HL-60 (cell line): Measurements from ENCODE around the gene FAM219B.

Experiments used
- DNase-seq, 2 experiments: peaks; one replicate each; pipeline ENCODE4 v3.0.0-alpha.2; 2010 to 2020; ENCODE audit warnings: low read depth in 1 of 2, low spot score in 1 of 2
- H3K27ac ChIP-seq: fragments of 250-450 bp; sonication (Bioruptor Pico); replicated peaks from 2 replicates; pipeline ENCODE4 v1.5.1; 2020; ENCODE audit warnings: mild to moderate bottlenecking, moderate library complexity
- H3K27me3 ChIP-seq: fragments of 250-450 bp; sonication (Bioruptor Pico); 2 replicates; pipeline ENCODE4 v1.5.1; 2021; ENCODE audit warnings: mild to moderate bottlenecking, moderate library complexity; ENCODE audit not compliant: insufficient read depth, poor library complexity, severe bottlenecking
- H3K4me3 ChIP-seq: replicated peaks from 2 replicates; pipeline ENCODE4 v1.5.1; 2011; ENCODE audit warnings: mild to moderate bottlenecking, control low read depth, low read length; ENCODE audit not compliant: insufficient read depth
- GABPA ChIP-seq: IDR thresholded peaks from 2 replicates; pipeline ENCODE4 v1.6.1; 2012; ENCODE audit warnings: low read depth
- POLR2AphosphoS5 ChIP-seq: IDR thresholded peaks from 2 replicates; pipeline ENCODE4 v1.6.1; 2012; ENCODE audit warnings: low read depth
- SPI1 ChIP-seq: IDR thresholded peaks from 2 replicates; pipeline ENCODE4 v1.6.1; 2012; ENCODE audit warnings: low read depth, mild to moderate bottlenecking, borderline replicate concordance
- TF ChIP-seq, protein P1 (sequence below): IDR thresholded peaks from one replicate; pipeline ENCODE4 v1.5.1; 2011; ENCODE audit warnings: low read length, control low read depth, inconsistent platforms; ENCODE audit not compliant: insufficient read depth
- TF ChIP-seq, protein P2 (sequence below): IDR thresholded peaks from 2 replicates; pipeline ENCODE4 v1.6.1; 2012; ENCODE audit warnings: low read depth; ENCODE audit not compliant: insufficient replicate concordance

The FAM219B gene

DNA sequence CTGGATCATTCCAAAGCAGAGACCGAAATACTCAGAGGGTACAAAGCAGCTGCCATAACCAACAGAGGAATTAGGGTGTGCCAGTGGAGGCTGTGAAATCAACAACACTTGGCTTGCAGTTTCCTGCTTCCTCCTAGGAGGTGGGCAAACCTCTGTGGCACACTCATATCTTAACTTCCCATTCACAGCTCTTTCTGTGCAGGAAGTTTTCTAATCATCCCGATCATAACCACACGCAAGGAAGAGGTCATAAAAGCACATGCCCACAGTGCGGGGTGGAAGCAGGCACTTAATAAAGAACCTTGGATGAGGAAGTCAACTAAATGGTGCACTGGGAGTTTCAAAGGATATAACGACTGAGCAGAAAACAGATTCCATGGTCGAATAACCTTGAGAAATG, 38.6 kb downstream of the FAM219B start:
- no peak overlapping the region for H3K4me3 ChIP-seq
- peak overlapping the region; percentile 95 for H3K27ac ChIP-seq
- H3K27me3 ChIP-seq, result no peaks in the 10 kb centered on the region
- peak; percentile 77 to 91 for DNase-seq
- TF ChIP-seq, protein P1, sequence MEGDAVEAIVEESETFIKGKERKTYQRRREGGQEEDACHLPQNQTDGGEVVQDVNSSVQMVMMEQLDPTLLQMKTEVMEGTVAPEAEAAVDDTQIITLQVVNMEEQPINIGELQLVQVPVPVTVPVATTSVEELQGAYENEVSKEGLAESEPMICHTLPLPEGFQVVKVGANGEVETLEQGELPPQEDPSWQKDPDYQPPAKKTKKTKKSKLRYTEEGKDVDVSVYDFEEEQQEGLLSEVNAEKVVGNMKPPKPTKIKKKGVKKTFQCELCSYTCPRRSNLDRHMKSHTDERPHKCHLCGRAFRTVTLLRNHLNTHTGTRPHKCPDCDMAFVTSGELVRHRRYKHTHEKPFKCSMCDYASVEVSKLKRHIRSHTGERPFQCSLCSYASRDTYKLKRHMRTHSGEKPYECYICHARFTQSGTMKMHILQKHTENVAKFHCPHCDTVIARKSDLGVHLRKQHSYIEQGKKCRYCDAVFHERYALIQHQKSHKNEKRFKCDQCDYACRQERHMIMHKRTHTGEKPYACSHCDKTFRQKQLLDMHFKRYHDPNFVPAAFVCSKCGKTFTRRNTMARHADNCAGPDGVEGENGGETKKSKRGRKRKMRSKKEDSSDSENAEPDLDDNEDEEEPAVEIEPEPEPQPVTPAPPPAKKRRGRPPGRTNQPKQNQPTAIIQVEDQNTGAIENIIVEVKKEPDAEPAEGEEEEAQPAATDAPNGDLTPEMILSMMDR, result no peak
- TF ChIP-seq, protein P2, sequence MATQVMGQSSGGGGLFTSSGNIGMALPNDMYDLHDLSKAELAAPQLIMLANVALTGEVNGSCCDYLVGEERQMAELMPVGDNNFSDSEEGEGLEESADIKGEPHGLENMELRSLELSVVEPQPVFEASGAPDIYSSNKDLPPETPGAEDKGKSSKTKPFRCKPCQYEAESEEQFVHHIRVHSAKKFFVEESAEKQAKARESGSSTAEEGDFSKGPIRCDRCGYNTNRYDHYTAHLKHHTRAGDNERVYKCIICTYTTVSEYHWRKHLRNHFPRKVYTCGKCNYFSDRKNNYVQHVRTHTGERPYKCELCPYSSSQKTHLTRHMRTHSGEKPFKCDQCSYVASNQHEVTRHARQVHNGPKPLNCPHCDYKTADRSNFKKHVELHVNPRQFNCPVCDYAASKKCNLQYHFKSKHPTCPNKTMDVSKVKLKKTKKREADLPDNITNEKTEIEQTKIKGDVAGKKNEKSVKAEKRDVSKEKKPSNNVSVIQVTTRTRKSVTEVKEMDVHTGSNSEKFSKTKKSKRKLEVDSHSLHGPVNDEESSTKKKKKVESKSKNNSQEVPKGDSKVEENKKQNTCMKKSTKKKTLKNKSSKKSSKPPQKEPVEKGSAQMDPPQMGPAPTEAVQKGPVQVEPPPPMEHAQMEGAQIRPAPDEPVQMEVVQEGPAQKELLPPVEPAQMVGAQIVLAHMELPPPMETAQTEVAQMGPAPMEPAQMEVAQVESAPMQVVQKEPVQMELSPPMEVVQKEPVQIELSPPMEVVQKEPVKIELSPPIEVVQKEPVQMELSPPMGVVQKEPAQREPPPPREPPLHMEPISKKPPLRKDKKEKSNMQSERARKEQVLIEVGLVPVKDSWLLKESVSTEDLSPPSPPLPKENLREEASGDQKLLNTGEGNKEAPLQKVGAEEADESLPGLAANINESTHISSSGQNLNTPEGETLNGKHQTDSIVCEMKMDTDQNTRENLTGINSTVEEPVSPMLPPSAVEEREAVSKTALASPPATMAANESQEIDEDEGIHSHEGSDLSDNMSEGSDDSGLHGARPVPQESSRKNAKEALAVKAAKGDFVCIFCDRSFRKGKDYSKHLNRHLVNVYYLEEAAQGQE, result no peak
- peak; percentile 66; the same call in 1 of the 2 replicates for TF ChIP-seq POLR2AphosphoS5
- TF ChIP-seq SPI1, result peak; percentile 89; the same call in 1 of the 2 replicates
- peak; percentile 47; the same call in 1 of the 2 replicates for TF ChIP-seq GABPA

DNA sequence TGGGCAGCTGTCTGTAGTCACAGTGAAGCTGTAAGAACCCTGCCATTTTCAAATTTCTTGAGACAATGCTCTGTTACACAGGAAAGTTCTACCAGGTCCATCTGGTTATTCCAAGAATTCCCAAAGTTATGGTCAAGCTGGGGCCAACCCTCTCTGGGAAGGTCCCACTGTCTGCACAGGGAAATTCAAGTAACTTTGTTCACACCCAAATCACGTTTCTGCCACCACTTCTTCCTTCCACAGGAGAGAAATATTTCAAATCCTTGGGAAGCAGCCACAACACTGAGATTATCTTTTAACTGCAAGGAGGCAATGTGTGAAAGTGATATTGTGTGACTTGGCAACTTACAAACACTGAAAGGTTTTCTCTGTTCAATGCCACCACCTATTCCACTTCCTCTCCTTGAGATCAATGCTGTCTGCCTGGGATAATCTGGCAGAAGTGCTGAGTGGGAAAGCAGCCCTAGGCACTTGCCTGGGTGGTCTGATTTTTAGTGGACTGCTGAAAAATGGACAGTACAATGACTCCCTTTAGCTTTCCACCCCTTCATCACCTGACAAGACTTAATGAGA, 39.1 kb downstream of the FAM219B start:
- H3K27ac ChIP-seq, result peak overlapping the region; percentile 59

DNA sequence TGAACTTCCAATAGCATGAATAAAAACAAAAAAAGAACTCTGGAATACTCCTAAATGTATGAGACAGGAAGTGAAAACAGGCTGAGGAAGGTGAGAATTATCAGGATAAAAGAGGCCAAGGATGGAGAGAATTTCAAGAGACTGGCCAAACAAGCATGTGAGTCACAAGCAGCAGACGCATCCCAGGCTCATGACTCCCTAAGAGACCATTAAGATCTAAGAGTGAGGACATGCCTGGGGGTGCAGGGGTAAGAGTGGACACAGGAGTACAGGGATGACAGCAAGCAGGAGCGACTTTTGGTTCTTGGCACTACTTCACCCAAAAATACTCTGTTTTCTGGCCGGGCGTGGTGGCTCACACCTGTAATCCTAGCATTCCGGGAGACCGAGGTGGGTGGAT, 40.6 kb downstream of the FAM219B start:
- H3K27ac ChIP-seq, result no peak overlapping the region
- no peaks in the 10 kb centered on the region for H3K27me3 ChIP-seq
- TF ChIP-seq, protein P2, result no peak
- no peak for TF ChIP-seq GABPA
- TF ChIP-seq POLR2AphosphoS5, result no peak
- TF ChIP-seq SPI1, result no peak
- TF ChIP-seq, protein P1, result no peak
- no peak overlapping the region for H3K4me3 ChIP-seq
- DNase-seq, result no peak

More for the DNA sequence above, 39.1 kb downstream of the FAM219B start:
- Histone ChIP-seq H3K27me3 (no peaks in the 10 kb centered on the region), H3K4me3 (no peak overlapping the region)
- DNase-seq, result no peak
- TF ChIP-seq, protein P2, result no peak
- no peak for TF ChIP-seq POLR2AphosphoS5
- peak; percentile 21; the same call in 1 of the 2 replicates for TF ChIP-seq SPI1
- no peak for TF ChIP-seq GABPA
- TF ChIP-seq, protein P1, result no peak
